Right kidney (tissue), 1 donor: ENCODE results near the gene MEGF11.

Experiments
- DNase-seq: peaks from one replicate; pipeline ENCODE4 v3.0.0-alpha.2; 2016

The MEGF11 gene

DNA sequence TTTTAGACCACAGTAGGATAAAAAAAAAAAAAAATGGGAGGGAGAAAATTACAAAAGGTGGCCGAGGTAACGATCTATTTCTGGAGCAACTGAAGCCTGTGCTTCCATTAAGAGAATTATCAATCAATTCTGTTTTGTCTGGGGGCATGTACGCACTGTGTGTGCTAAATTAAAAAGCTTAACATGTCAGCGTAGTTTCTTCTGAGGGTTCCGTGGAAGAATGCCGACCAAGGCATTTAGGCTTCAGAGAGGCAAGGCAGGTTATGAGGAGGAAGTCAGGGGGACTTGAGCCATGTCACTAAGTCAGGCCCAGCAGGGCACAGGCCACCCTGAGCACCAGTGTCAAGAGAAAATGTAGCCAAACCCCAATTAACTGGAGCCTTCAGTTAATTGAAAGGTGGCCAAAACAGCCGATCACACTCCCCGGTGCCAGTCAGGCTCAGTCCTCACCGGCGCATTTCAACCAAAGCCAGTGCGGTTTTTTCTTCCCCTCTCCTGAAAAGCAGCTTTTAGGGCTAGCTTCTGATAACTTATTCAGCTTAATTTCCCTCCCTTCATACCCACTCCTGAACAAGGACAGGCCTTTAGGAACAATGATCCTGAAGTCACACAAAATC is 113.9 kb downstream of the MEGF11 start:
- DNase-seq = no peak

DNA sequence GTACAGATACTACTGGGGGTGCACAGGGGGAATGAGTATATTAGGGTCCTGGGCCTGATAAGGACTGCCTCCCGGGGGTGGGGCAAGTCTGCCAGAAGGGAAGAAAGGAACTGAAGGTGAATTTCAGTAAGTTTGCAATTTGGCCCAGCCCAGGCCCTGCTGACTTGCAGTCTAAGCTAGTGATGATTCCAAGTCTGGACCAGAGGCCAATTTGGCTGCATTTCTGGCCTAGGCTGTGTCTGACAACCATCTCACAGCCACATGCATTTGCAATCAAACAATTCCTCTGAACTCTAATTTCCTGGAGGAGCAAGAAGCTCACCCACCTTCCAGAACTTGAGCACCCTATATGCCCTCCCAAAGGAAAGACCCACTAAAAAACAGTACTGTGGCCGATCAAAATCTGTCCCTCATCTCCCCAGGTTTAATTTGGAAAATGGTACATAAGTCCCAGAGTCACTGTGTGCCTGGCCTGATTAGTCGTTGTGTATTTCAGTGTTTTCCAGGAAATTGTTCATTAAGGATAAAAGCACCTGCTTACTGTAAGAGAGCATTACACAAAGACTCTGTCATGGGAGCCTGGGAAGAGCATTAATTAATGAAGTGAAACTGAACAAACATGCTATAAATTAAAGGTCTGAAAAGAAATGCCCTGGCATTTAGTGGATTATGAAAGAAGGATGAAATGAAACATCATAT is 114.5 kb downstream of the MEGF11 start:
- DNase-seq = no peak

DNA sequence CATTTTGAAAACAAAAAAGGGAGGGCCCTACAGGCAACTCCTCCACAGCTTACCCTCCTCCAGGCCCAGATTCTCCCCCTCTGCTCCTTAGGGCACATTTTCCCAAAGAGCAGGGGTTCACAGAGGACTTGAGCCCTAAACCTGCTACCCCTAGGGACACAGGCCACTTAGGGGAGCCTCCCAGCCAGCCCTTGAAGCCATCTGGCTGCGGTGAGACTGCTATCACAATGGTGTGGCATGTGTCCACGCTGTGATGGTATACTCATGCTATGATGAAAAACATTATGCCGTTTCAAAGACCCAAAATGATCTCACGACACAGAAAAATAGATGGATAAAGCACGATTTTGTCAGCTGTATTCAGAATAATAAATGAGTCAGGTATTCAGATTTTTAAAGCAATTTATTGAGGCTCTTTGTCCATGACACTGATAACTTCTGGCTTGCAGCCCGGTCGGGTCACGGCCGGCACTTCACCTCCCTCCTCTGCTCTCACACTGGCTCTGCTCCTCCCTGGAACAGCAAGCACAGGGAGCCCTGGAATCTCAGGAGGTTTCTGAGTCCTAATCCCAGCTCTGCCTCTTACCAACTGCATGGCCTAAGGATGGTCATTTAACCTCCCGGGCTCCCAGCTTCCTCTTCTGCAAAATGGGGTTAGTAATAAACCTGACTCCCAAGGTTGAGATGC is 115.3 kb downstream of the MEGF11 start:
- DNase-seq = no peak

DNA sequence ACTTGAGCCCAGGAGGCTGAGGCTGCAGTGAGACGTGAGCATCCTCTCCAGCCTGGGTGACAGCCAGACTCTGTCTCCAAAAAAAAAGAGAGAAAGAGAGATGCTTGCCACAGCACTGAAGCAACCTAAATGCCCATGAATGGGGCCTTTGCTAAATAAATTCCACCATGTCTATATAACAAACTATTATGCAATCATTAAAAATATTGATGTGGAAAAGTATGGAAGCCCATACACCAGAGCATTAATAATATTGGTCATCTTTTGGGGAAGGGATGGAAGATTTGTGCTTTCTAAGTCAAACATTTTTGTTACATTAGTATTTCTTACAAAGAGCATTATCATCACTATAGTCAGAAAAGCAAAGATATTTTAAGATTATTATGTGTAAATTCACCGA is 116.6 kb downstream of the MEGF11 start:
- no peak for DNase-seq

DNA sequence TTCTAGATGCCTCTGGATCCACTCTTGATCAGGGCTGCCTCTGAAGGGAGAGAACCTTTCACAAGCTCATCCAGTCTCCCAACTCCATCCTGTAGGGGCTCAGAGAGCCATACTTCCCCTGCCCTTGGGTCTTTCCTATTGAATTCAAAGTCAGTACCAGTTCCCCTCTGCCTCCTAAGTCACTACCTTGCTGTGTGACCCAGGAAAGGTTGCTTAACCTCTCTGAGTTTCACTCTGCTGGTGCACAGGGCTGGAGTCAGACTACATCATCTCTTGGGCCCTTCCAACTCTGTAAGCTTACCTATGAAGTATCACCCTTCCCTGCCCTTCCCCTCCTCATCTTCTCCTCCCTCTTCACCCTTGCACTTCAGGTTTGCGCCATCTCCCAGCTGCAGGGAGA is 117.9 kb downstream of the MEGF11 start:
- DNase-seq = no peak

DNA sequence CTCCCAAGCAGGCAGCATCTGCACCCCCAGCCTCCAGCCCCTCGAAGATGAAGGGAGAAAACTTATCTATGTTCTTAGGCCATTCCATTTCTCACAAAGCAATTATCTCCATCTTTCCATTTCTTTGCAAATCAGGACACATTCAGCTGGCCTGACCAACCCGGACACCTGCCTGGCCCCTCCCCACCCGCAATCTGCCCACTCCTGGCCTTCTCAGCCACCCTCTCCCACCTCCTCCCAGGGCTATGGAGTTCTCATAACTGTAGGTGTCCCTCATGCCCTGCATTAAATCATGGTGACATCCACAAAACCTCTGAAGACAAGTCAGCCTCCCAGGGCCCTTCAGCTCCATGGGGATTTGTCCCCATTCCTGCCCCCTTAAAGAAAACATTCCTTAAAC is 119.3 kb downstream of the MEGF11 start:
- DNase-seq = no peak

DNA sequence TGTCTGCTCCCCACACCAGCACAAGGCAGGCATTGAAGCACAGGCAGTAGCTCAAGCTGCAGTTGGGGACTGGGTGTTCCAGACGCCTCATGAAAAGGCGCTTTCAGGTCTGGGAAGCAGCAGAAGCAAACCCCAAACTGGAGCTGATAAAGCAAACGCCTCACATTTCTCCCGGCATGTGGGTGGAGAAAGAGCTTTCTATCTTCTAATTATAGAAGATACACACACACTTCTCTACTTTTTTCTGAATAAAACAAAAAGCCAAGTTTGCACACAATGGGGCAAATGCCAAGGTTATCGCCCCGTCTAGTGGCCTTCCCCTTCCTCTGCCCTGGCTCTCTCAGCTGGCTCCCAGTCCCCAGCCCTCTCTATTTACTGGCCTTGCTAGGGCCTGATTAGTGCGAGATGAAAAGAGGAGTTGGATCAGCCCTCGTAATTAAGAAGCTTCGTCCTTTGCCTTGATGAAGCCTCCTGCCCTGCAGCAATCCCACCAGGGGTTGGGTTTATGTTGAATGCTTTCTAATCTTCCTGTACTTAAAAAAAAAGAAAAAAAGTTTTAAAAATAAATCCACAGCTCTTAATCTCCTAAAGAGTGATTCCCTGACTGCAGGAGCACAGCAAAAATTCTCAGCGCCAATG is 120.2 kb downstream of the MEGF11 start:
- DNase-seq = no peak

DNA sequence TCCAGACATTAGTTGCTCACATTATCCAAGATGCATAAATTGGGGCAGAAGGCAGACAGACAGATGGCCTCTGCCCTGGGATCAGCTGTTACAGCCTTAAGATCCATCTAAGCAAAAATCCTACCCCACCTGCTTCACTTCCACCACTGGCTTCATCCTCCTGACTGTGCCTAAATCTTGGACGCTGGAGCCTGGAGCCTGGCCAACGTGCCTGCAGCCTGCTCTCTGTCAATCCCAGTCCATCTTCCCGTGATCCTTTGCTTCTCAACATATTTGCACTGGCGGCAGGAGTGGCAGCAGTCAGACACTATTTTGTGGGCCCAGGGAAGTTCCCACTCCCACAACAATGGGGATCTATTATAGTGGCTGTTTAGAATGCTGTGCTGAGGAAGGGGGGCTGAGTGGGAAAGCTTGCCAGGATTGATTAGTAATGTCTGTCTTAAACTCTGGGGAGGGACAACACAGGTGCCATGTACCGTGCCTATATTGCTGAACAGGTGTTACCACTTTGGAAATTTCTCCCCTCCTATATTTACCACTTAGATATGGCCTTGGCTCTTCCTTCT is 121.2 kb downstream of the MEGF11 start:
- no peak for DNase-seq

DNA sequence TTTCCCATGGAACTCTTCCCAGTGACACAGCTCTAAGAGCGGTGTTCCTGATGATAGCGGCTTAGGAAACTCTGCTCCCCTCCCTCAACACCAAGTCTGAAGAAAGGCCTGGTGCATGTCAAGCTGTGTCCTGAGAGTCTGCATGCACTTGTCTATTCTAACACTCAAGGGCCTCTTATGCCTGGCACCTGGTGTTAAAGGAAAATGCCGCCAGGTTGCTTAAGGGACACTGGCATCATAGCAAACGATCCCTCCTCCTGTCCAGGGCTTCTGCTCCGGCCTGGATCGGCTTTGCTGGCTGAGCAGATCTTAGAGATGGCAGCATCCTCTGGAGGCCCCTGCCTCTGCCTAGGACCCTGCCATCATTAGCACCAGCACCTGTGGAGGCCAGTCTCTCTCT is 121.7 kb downstream of the MEGF11 start:
- DNase-seq = no peak

DNA sequence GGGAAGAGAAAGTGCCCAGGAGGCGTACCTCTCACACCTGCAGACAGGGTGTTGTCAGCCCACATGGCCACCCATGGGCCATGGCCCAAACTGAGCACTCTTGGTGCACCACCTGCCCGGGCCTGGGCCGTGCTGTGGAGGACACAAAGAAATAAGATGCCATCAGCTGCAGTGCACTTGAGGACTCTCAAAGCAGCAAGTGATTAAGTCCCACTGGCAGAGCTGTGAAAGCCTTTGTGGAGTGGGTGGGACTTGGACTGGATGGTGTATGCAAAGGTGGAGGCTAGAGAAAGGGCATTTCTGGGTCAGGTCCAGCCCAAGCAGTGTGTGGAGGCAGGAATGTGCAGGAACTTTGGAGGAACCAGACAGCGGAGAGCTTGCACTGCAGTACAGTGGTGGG is 122.3 kb downstream of the MEGF11 start:
- DNase-seq = no peak

DNA sequence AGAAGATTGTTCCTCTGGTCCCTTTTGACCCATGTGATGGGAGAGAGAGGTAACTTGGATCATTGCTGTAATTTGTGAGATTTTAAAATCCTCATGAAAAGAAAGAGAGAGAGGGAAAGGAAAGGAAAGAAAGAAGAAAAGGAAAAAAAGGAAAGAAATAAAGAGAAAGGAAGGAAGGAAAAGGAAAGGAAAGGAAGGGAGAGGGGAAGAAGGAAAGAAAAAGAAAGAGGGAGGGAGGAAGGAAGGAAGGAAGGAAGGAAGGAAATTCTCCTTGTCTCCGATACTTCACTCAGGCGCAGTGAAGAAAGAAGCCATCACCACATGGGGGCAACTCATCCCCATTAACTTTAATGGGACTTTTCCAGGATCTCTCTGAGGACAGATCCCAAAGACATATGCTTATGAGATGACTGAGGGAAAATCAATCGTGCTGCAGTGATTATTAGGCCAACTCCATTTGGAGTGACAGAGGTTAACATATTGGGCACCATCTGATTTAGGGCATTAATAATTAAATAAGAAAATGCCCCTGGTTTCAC is 123.0 kb downstream of the MEGF11 start:
- no peak for DNase-seq

DNA sequence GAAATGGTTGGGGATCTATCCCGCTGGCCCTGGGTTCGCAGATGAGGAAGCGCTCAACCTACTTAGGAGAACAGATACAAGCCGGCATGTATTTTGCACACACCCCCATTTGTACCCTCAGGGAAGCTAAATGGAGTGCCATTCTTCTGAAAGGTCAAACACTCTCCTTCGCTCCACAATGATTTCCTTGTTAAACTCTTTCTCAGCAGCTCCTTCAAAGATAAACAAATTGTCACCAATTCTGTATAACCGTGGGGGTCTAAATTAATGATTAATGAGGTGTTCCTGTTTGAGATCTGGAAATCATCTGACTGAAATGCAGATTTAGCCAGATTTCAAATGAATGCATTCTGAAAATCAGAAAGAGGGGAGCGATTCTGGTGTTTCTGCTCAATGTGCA is 124.0 kb downstream of the MEGF11 start:
- no peak for DNase-seq

DNA sequence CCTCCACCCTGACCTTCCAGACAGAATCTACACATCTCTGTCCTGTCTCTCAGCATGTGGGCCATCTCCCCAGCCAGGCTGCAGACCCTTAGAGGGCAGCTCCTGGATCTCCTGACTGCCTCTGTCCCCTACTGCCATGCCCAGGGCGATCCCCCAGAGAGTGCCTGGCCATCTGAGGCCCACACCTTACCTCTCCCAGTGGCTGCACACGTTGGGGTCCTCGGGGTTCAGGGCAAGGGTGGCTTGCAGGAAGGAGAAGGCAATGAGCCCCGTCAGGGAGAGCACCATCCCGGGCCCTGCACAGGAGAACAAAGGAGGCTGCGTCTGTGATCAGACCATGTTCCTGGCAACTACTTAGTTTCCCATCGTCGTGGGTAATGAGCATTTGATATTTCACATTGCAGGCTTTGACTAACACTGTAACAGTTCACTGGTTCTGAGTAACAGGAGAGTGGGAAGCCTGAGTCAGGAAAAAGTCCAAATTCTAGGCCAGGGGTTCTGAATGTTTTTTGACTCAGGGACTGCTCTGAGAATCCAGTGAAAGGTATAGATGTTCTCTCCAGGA is 125.4 kb downstream of the MEGF11 start:
- no peak for DNase-seq

DNA sequence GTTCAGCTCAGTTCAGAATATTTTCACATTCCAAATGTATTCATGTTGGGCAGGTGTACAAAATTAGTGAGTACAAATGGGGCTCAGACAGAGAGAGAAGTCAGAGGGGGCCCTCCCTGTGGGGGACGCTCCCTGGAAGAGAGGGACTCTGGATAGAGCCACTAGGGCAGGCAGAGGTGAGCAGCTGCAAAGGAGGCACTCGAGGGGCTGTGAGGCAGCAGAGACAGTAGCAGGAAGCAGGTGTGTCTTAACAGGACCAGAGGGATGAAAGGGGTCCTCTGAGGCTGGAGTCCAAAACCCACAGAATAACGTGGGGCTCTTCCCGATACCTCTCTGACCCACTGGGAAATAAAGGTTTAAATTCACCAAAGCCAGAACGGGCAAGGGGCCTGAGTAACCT is 127.1 kb downstream of the MEGF11 start:
- no peak for DNase-seq

DNA sequence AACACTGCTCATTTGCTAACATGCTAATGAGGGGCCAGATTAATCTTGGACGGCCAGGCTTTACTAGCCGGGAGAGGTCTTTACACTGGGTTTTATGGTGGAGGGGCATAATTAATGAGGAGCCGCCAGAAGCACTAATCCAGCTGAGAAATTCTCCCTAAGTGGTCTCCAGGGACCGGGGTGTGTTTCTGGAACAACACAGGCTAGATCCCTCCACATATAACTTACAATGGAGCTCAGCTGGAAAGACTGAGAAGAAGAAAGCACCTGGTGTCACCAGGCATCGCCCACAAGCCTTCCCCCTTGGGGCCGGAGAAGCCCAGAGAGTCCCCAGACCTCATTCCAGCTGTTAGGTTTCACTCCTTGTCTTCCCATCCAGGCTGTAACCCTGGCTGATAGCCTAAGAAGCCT is 127.5 kb downstream of the MEGF11 start:
- no peak for DNase-seq

DNA sequence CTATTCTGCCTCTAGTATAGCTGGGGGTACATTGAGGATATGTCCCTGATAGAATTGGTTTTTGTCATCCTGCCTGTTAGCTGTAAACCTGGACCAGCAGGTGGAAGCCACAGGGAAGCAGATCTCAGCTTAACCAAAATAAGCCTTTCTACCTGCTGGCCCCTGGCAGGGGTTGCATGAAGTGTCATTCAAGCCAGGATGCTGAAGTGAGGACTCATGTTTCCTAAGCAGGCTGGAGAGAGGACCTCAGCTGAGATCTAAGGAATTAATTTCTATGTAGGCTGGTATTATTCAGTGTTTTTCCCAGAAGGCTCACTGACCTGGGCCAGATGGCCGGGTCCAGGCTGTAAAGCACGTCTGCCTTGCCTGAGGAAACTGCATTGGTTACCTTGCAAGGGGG is 128.9 kb downstream of the MEGF11 start:
- no peak for DNase-seq

DNA sequence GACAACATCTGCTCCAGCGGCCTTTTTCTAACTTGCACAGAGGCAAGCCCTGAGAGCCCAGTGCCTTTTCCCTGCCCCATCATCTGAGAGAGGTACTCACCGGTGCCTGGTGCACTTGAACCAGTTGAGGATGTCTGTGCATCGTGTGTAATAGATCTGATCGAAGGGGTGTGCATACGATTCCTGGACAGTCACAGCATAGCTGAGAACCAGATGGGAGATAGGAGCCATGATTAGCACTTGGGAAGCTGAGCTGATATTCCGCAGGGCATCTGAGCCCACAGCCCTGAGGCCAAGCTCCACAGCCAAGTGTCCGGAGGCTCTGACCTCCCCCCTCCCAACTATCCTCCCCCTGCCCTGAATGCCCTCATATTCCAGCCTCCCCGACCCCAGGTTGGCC is 129.8 kb downstream of the MEGF11 start:
- DNase-seq = no peak

DNA sequence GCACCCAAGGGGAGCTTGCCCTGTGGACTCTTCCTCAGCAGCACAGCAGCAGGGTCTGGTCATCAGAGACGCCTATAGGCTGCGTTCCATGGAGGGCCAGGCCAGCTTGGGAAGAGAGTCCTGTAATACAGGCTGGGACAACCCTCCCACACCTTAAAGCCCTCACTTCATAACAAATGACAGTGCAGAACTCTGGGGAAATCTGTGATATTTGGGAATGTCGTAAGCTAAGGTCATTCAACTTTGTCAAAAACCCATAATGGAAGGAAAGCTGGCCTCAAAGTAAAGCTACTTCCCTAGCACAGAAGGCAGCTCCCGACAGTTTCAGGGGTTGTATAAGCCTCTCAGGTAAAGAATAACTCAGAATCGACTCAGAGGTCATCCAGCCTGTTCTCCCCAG is 133.1 kb downstream of the MEGF11 start:
- DNase-seq = no peak

DNA sequence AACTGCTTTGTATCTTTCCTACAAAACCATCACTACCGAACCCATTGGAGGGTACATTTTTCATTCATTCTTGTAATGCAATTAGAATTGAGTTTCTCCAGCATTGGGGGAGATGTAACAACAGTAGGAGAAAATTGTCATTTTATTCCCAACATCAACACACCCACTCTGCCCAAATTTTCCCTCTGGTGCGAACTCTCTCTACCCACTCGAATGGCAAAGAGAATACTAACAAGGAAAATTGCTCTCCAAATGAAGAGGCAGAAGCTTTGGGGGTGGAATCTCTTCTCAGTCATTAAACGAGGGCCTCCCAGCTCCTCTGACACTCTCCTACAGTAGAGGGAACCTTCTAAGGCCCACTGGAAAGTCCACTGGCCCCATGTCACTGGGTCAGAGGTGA is 135.7 kb downstream of the MEGF11 start:
- DNase-seq = no peak

DNA sequence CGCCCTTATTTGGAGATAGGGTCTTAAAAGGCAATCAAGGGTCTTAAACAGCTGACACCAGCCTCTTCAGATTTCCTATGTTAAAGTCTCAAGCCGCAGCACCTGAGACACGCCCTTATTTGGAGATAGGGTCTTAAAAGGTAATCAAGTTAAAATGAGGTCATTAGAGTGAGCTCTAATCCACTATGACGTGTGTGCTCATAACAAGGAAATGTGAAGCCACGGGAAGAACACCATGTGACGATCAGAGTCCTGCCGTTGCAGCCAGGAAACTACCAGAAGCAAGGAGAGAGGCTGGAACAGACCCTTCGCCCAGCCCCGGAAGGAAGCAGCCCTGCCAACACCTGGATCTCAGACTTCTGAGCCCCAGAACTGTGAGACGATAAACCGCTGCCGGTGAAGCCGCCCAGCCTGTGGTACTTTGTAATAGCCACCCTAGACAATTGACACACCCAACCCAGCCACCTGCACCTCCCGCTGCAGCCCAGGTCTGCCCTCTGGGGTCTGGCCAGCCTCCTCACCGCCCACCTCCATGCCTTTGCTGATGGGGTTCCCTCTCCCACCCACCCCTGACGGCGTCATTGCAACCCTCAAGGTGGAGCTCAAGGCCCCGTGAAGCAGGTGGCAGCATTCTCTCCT is 137.9 kb downstream of the MEGF11 start:
- no peak for DNase-seq

DNA sequence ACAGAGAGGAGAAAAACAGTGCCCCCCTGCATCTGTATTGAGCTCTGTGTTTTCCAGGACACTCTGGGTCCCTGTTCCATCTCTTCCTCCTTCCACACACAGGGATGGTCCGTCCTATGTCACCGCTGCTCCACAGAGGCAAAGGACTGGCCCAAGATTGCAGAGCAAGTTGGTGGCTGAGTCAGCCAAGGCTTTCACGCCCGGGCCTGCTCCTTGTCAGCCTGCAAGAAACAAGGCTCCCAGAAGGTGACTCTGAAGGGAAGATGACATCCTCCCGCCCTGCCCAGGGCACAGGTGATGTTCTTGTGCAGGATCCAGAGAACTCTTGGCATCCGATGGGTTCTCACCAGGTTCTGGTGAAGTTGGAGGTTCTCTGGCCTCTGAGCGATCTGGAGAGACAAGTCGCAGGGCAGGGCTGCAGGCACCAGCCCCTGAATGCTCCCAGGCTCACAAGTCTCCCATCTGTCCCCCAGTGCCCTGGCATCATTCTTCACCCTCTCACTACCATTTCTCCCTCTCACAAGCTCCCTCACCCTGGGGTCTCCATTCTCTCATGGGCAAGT is 138.6 kb downstream of the MEGF11 start:
- DNase-seq = no peak

DNA sequence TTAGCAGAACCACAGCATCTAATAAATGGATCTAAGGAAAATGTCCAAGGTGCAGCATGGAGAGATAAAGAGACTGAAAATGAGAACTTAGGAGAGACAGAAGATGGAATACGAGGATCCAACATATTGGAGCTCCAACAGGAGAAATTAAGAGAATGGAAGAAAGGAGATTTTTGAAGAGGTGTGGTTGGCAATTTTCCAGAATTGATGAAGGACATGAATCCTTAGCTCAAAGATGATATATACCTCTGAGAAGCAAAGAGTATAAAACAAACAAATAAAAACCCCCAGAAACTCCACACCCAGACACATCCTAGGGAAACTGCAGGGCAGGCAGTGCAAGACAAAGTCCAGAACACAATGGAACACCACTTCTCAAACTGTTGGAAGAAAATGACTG is 141.2 kb downstream of the MEGF11 start:
- no peak for DNase-seq
